Bronchial epithelial cell (primary cell): ENCODE measurements around the gene CNP. TPM values are rescaled to one million over a fixed set of nuclear protein-coding genes. Genes with fewer than 3 reads are reported as not detected.

Experiments
- DNase-seq: peaks from one replicate; pipeline ENCODE4 v3.0.0-alpha.2; 2010; ENCODE audit warnings: low read depth
- FAIRE-seq: peaks from 2 replicates; lab custom pipeline; 2011; peaks lifted over from hg19 to GRCh38; lab: Jason Lieb, UNC
- H3K27me3 ChIP-seq: 2 replicates; pipeline ENCODE4 v1.5.1; 2011; ENCODE audit warnings: low read length; ENCODE audit not compliant: control insufficient read depth, insufficient read depth
- H3K36me3 ChIP-seq: 2 replicates; pipeline ENCODE4 v1.5.1; 2011; ENCODE audit warnings: low read length; ENCODE audit not compliant: control insufficient read depth, insufficient read depth
- H3K4me3 ChIP-seq: 2 replicates; pipeline ENCODE4 v1.5.1; 2011; ENCODE audit warnings: mild to moderate bottlenecking, low read depth, low read length, control low read depth
- total RNA-seq: library from RNA; depleted of rRNA; stranded (reverse); fragments of >200 nt; gene quantifications from 2 replicates; pipeline ENCODE4 v1.2.1, GENCODE V29; 2014
- TF ChIP-seq, protein P1 (sequence below): IDR thresholded peaks from 2 replicates; pipeline ENCODE4 v1.5.1; 2011; ENCODE audit warnings: mild to moderate bottlenecking, moderate library complexity, low read length, control low read depth, inconsistent platforms; ENCODE audit not compliant: insufficient read depth, severe bottlenecking

The CNP gene
- total RNA-seq, 1 donor from 2014 or later, result 16.3 TPM

- Histone ChIP-seq H3K36me3 (no peaks in the 10 kb centered on the region), H3K27me3 (no peaks in the 10 kb centered on the region), H3K4me3 (no peak overlapping the region)
- peak; percentile 37 for DNase-seq
- TF ChIP-seq, protein P1, sequence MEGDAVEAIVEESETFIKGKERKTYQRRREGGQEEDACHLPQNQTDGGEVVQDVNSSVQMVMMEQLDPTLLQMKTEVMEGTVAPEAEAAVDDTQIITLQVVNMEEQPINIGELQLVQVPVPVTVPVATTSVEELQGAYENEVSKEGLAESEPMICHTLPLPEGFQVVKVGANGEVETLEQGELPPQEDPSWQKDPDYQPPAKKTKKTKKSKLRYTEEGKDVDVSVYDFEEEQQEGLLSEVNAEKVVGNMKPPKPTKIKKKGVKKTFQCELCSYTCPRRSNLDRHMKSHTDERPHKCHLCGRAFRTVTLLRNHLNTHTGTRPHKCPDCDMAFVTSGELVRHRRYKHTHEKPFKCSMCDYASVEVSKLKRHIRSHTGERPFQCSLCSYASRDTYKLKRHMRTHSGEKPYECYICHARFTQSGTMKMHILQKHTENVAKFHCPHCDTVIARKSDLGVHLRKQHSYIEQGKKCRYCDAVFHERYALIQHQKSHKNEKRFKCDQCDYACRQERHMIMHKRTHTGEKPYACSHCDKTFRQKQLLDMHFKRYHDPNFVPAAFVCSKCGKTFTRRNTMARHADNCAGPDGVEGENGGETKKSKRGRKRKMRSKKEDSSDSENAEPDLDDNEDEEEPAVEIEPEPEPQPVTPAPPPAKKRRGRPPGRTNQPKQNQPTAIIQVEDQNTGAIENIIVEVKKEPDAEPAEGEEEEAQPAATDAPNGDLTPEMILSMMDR, result peak; percentile 82
- FAIRE-seq, result no peak
Observed at GRCh38 chr17:41962768-41963434, 3.7 kb upstream of the CNP start.

GRCh38 chr17:41965694-41966462 is 717 bp upstream of the CNP start:
- TF ChIP-seq, protein P1, result no peak
- H3K27me3 ChIP-seq, result no peaks in the 10 kb centered on the region
- peaks cover 1% of the 10 kb centered on the region for H3K36me3 ChIP-seq
- peak; percentile 93 for FAIRE-seq
- peak; percentile 94 for DNase-seq
- H3K4me3 ChIP-seq, result peak overlapping the region; percentile 76

GRCh38 chr17:41967141-41967920 is 736 bp downstream of the CNP start:
- peak overlapping the region; percentile 76 for H3K4me3 ChIP-seq
- H3K27me3 ChIP-seq, result no peaks in the 10 kb centered on the region
- TF ChIP-seq, protein P1, result peak; percentile 0
- peaks cover 6% of the 10 kb centered on the region for H3K36me3 ChIP-seq
- no peak for FAIRE-seq
- no peak for DNase-seq

GRCh38 chr17:41967921-41968578 is 1.5 kb downstream of the CNP start:
- DNase-seq, result no peak
- TF ChIP-seq, protein P1, result no peak
- Histone ChIP-seq H3K4me3 (no peak overlapping the region), H3K36me3 (peaks cover 11% of the 10 kb centered on the region), H3K27me3 (no peaks in the 10 kb centered on the region)
- no peak for FAIRE-seq

GRCh38 chr17:41968676-41969075 is 2.1 kb downstream of the CNP start:
- H3K36me3 ChIP-seq, result peaks cover 13% of the 10 kb centered on the region
- H3K27me3 ChIP-seq, result no peaks in the 10 kb centered on the region
- TF ChIP-seq, protein P1, result no peak
- FAIRE-seq (no peak), DNase-seq (no peak)
- H3K4me3 ChIP-seq, result no peak overlapping the region
